ENCODE measurements around the gene MAPK1.

Gene MAPK1

DNA sequence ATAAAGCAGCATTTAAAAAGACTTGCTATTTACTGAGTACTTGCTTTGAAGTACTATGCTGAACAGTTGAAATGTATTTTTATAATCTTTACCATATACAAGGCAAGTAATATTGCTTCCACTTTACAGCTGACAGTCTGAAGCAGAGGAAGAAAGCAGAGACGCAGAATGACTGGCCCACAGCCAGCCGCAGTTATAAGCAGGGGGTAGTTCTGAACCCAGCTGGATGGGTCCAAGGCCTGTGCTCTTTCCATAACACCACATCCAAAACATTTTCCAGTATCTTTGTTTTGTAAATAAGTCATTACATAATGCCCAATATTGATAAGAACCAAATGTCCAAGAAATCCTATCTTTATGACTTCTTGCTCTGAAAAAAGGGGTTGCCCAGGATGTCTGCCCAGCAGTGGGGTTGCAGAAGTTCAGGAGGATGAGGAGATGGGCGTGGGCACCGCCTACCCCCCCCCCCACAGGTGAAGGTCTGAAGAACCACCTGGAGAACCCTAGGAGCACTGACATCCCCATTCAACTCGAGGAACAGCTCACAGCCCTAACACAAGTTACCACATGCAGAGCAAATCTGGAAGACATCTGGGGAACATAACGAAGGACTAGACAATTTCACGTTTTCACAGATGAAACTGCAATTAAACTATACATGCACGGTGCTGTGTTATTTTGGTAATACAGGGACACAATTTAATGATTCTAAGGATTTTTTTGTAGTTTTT lies 107.6 kb downstream of the MAPK1 start:
- CTCF ChIA-PET, result interaction anchor here (0.6 kb wide), 1 partner anchor 17 kb away, joined by 5 read pairs; no protein-coding TSS in a partner anchor
- no peak overlapping the region for H3K27ac ChIP-seq
- DNase-seq (ENCODE audit: low spot score), result no peak
- POLR2A ChIA-PET (ENCODE audit: low non-redundant PET), result no interaction called here
- TF ChIP-seq, protein P1, sequence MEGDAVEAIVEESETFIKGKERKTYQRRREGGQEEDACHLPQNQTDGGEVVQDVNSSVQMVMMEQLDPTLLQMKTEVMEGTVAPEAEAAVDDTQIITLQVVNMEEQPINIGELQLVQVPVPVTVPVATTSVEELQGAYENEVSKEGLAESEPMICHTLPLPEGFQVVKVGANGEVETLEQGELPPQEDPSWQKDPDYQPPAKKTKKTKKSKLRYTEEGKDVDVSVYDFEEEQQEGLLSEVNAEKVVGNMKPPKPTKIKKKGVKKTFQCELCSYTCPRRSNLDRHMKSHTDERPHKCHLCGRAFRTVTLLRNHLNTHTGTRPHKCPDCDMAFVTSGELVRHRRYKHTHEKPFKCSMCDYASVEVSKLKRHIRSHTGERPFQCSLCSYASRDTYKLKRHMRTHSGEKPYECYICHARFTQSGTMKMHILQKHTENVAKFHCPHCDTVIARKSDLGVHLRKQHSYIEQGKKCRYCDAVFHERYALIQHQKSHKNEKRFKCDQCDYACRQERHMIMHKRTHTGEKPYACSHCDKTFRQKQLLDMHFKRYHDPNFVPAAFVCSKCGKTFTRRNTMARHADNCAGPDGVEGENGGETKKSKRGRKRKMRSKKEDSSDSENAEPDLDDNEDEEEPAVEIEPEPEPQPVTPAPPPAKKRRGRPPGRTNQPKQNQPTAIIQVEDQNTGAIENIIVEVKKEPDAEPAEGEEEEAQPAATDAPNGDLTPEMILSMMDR (conservative IDR thresholded peaks at IDR 0.05; ENCODE audit: low read depth), result no peak

DNA sequence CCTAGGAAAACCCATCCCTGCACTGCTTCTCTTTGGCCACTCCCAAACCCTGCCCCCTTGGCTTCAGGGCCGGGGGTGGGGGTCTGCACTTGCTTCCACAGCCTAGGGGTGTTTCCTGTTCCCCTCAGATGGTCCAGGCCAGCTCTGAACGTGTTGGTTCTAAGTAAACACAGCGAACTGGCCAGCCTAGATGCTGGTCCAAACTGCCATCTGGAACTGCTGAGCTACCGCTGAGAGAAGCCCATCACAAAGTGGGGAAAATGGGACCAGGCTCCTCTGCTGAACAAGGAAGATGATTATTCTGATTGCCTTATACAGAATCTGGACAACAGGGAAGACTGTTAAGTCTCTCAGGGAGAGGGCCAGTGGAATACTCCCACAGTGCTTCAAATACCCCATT lies 108.4 kb downstream of the MAPK1 start:
- TF ChIP-seq, protein P1 (conservative IDR thresholded peaks at IDR 0.05; ENCODE audit: low read depth), result no peak
- ChIA-PET CTCF (no interaction called here), POLR2A (ENCODE audit: low non-redundant PET) (no interaction called here)
- DNase-seq (ENCODE audit: low spot score), result no peak
- no peak overlapping the region for H3K27ac ChIP-seq

DNA sequence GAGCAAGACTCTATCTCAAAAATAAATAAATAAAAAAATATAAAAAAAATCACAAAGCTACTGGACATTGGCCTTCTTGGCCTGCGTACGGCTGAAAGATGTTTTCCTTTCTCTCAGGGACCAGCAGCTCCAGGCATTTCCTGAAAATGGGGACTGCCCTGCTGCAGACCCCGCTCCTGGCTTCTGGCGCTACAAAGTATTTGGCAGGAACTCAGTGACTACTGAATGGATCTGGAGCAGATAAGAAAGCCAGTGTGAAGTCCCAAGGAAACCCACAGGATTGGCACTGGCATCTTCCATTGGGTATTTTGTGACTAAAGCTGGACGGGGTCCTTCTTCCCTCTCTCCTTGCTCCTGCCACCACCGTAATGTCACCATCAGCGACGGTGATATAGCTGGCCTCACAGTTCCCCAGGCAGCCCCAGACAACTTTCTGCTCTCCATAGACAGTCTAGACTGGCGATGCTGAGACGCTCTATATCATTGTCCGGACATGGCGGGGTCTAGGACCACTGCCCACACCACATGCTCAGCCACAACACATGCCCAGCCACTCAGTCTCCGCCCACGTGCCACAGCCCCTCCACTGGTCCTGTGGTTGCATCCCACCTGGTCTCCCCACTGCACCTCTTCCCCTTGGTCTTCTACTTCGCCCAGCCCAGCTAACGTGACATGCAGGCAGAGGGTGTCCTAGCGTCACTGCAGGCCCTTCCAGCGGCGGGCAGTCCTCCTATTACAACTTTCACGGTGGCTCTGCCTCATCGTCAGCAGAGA lies 109.2 kb downstream of the MAPK1 start:
- H3K27ac ChIP-seq, result no peak overlapping the region
- DNase-seq (ENCODE audit: low spot score), result no peak
- CTCF ChIA-PET, result interaction anchor here (0.6 kb wide), 1 partner anchor 320 kb away, joined by 3 read pairs; no protein-coding TSS in a partner anchor
- POLR2A ChIA-PET (ENCODE audit: low non-redundant PET), result no interaction called here
- TF ChIP-seq, protein P1 (conservative IDR thresholded peaks at IDR 0.05; ENCODE audit: low read depth), result no peak

DNA sequence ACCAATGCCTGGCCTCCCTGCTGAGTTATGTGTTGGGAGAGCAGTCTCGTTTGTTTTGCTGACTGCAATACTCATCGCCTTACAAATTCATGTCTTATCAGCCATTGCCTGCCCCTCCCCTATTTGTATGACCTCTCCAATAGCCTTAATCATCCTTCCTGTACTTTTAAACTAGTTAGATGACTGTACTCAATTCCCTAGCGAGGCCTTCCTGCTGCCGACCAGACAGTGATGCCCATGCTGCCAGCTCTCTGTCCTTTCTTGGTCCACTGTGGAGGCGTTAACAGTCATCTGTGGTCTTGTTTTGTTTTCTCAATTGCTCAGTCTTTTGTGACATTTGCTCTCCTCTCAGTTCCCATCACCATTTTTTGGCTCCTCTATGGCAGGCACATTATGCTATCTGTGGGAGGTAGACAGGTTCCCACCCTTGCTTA lies 111.6 kb downstream of the MAPK1 start:
- ChIA-PET POLR2A (ENCODE audit: low non-redundant PET) (no interaction called here), CTCF (no interaction called here)
- TF ChIP-seq, protein P1 (conservative IDR thresholded peaks at IDR 0.05; ENCODE audit: low read depth), result no peak
- DNase-seq (ENCODE audit: low spot score), result peak; percentile 41
- no peak overlapping the region for H3K27ac ChIP-seq

DNA sequence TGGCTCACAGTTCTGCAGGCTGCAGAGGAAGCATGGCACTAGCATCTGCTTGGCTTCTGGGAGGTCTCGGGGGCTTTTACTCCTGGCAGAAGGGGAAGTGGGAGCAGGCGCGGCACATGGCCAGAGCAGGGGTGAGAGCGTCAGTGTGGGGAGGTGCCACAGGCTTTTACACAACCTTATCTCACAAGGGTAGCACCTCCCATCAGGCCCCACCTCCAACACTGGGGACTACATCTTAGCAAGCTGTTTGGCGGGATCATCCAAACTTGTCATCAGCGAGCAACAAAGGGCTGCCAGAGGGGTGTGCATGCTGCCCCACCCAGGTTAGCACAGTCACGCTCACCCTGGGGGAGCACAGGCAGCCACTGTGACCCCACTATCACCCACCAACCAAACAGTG lies 112.9 kb downstream of the MAPK1 start:
- DNase-seq (ENCODE audit: low spot score), result no peak
- POLR2A ChIA-PET (ENCODE audit: low non-redundant PET), result no interaction called here
- TF ChIP-seq, protein P1 (conservative IDR thresholded peaks at IDR 0.05; ENCODE audit: low read depth), result no peak
- CTCF ChIA-PET, result no interaction called here
- peak overlapping the region; percentile 8; the same call in 1 of the 2 replicates for H3K27ac ChIP-seq

DNA sequence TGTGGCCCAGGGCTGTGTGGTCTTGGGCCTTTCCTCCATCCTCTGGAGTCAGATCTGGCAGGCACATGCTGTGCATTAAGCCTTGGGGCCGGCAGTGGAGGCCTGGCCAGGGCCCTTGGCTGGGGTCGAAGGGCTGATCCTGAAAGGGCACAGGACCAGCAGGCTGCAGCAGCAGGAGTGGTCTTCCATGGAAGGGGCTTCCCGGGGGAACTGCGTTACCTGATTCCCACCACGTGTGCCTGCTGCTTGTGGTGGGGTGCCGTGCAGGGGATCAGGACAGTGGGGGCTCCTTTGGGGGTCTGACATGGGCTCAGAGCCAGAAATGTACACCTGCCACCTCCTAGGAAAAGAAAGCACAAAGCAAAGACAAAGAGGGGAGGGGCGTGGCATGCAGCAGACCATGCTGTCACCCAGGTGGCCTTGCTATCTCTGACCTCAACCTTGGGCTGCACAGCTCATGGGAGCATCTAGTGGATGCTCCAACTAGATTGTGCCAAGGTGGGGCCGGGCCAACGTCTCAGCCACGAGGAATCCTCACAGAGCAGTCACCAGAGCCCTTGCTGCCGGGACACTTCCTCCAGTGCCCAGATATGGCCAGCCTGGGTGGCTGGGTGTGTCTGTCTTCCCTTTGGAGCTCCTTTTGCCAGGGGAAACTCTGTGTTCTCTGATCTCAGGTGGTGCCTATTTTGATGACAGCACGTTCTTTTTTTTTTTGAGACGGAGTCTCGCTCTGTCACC lies 113.9 kb downstream of the MAPK1 start:
- ChIA-PET CTCF (interaction anchor here (0.5 kb wide), 1 partner anchor 424 kb away, joined by 3 read pairs; no protein-coding TSS in a partner anchor), POLR2A (ENCODE audit: low non-redundant PET) (interaction anchor here (0.6 kb wide), 1 partner anchor 116 kb away, joined by 3 read pairs; no protein-coding TSS in a partner anchor)
- TF ChIP-seq, protein P1 (conservative IDR thresholded peaks at IDR 0.05; ENCODE audit: low read depth), result no peak
- no peak overlapping the region for H3K27ac ChIP-seq
- no peak for DNase-seq (ENCODE audit: low spot score)

All from RWPE1 (cell line).